Measurements from ENCODE around the gene BCAP29.

- TF ChIP-seq CTCF (IDR thresholded peaks at IDR 0.05), result no peak
- no peak for TF ChIP-seq POLR2A (IDR thresholded peaks at IDR 0.05)
Observed at GRCh38 chr7:107652642-107653041, 72.6 kb downstream of the BCAP29 start.

All from heart left ventricle (tissue), 13 donors.